ENCODE results near the gene PFKFB1.
"Not testable (repeated sequence)": the region's sequence is repeated elsewhere in the genome, so short reads cannot be mapped to it uniquely, and the experiment has no call there.

Gene PFKFB1

DNA sequence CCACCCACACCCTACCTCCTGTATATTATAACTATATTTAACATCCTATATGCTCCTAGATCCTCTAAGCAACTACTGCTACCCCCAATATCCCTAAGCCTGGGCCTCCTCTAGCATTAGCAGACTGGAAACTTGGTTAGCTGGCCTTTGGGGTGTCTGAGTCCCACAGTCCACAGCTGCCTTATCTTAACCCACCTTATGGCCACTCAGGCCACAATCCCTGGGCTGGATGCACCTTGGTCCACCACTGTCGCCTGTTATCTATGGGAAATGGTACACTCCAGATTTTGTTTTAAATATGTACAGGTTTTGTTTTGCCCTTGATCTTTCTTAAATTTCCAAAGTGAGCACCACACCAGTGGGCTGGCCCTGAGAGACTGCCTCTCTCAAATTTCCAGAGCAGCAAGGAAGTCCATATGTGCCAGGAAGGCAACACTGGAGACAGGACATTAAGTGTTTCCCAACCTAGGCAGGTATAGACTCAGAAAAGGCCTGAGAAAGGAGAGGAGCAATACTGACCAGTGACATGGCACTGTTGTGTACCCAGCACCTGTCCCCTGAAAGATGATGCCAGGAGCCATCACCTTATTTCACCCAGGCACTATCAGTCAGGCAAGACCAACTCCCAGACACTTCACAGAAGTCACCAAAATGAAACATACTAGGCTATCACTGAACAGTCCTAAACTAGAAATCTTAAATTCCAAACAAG, 921 bp downstream of the PFKFB1 start:
- DNase-seq, result no peak

DNA sequence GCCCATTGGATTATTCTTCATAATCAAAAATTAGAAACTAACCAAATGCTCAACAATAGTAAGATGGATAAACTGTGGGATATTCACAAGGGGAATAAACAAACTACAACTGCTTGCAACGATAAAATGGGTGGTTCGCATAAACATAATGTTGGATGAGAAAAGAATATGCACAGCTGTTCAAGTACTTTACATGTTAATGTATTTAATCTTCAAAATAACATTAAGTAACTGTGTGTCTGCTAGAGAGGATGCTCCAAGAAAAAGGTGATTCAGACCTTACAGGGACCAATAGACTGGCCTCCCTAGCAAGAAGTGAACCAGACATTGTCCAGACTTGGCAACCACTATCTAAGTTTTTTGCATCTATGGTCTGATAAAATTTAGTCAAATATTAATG, 2.3 kb downstream of the PFKFB1 start:
- DNase-seq, result no peak

DNA sequence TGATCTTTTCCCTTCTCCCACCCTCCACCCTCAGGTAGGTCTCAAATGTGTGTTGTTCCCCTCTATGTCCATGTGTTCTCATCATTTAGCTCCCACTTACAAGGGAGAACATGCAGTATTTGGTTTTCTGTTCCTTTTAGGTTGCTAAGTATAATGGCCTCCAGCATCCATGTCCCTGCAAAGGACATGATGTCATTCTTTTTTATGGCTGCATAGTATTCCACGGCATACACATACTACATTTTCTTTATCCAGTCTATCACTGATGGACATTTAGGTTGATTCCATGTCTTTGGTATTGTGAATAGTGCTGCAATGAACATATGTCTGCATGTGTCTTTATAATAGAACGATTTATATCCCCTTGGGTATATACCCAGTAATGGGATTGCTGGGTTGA, 10.7 kb downstream of the PFKFB1 start:
- not testable (repeated sequence) for DNase-seq

DNA sequence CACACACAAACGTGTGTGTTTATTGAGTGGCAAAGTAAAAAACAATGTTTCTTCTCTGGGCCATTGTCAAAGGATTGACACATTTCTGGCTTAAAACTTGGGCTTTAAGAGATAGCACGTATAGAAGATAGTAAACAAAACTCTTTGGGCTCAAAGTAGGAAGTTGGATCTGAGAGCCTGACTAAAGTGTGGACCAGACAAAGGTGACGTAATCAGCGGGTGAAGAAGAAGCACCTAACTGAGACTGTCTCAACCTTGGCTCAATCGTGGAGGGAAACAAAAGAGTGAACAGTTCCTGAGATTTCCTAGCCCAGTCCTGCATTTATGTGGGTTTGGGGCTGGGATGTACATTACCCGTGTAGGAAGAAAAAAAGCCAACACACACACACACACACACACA, 13.7 kb downstream of the PFKFB1 start:
- no peak for DNase-seq

DNA sequence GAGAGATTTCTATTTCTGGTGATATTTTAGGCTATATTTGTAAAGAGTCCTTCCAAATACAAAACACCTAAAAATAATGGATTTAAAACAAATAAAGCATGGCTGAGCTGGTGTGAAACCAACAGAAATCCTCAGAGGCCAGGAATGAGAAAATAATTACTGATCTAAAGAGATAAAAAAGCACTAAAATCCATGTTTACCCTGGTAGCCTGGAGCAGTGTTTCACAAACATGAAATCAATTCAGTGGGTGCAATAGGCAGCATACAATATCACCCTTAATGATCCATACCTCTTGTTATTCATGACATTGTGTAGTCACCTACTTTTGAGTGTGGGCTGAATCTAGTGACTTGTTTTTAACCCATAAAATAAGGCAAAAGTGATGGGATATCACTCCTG, 14.6 kb downstream of the PFKFB1 start:
- no peak for DNase-seq

DNA sequence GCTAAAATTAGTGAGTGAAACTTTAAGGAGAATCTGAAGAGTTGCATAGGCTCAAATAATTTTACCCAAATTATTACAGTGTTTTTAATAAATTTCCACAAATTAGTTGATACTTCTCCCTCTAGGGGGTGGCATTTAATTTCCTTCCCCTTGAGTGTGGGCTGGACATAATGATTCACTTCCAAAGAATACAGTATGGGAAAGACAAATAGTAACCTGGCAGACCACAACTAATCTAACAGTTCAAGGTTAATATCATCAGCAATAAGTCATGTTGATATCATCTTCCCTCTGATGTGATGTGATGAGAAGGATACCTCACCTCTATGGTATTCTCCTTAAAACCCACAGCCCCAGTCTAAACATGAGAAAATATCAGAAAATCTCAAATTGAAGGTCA, 15.5 kb downstream of the PFKFB1 start:
- DNase-seq, result no peak

DNA sequence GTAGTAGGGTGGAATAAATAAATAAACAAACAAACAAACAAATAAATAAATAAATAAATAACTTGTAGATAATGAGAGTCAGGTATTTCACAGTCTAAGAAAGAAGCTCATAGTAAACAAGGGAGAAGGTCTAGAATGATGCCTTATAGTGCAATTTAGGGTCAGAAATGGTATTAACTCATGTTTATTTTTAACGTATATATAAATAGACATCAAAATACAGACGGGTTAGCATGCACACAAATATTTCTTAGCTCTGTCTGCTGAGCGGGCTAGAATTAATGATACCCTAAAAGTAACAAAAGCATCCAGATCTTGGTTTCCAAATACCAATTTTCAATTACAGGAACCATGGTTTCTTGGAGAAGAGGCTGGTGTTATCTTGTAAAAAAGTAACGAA, 16.6 kb downstream of the PFKFB1 start:
- no peak for DNase-seq

DNA sequence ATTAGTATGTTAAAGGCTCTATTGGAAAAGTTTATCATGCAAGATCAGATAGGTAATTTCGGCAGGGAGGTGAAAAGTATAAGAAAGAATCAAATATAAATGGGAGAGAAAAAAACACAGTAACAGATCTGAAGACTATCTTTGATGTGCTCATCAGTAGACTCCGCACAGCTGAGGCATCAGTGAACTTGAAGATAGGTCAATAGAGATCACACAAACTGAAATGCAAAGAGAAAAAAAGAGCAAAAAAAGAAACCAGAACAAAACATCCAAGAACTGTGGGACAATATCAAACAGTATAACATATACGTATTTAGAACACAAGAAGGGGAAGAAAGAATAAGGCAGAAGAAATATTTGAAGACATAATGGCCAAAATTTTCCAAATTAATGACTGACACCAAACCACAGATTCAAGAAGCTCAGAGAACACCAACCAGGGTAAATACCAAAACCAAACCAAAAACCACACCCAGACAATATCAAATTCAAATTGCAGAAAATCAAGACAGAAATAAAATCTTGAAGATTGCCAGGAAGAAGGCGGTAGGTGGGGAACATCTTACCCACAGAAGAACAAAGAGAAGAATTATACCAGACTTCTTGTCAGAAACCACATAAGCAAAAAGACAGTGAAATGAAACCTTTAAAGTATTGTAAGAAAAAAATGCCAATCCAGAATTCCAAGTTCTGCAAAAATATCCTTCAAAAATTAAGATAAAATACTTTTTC, 29.1 kb downstream of the PFKFB1 start:
- no peak for DNase-seq

DNA sequence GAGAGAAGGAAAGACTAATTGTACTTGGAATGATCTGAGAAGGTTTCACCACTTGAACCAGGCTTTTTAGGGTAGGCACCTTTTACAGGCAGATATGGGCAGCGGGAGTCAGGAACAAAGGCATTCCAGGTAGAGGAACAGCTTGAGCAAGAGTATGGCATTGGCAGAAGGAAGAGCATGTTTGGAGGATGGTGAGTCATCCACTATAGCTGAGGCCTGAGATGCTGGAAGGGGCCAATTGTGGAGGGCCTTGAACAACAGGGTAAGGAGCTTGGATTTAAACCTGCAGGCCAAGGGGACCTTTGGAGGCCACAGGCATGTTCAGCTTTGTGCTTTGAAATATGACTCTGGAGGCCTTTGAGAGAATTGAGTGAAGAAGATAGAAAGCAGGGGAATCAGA, 32.2 kb downstream of the PFKFB1 start:
- no peak for DNase-seq

DNA sequence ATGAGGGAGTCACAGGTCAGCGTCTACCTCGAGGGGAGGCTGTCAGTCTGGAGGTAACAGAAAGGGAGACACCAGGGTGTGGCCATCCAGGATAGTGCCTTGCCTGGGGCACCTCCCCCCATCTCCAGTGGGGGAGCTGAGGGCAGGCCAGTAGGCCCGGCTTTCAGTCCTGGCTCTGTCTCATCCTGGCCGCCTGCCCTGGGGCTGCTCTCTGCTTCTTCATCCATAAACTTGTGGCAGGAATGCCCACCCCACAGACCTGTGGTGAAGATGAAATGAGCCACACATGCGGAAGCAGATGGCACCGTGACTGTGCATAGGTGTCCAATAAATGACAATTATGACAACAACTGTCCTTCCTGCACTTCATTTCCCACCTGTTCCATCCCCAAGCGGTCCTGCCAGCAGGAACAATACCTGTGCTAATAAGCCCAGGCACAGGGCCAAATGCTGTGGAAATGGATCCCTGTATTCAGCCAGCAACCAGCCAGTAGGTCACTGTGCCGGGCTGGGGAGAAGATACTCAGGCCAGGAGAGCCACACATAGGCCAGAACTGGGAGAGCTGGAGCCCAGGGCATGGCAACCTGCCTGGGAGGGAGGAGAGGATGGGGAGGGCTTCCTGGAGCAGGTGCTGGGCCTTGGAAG, 43.1 kb downstream of the PFKFB1 start:
- DNase-seq, result no peak

DNA sequence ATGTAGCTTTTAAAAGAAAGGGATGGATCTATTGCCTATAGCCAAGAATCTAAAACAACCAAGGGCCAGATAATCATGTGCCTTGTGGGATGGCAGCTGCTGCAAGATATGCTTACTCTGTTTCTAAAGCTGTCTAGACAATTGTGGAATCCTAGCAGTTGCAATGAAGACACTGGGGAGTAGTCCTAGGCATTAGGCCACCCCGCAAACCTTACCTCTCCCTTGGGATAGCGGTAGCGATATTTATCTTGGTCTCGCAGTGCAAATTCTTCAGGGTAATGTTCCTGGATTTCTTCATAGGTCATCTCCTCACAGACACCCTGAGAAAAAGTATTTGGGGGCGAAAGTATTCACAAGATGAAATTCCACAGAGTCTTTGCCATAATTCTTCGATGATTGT, 48.8 kb downstream of the PFKFB1 start:
- DNase-seq, result no peak

DNA sequence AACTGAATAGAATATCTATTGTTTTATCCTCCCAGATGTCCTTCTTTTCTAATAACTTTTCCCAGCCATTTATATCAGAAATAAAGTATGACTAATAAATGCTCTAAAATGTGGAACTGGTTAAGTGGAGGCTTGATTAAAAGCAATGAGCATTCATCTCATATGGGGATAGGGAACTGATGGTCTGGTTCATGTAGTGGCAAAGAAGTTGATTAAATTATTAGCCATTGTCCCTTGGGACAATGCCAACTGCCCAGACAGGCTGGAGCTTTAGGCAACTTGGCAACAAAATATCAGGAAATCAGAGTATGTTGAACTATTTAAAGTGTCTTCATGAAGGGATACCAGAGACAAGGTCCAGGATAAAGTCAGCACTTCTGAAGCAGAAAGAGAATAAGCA, 49.2 kb downstream of the PFKFB1 start:
- no peak for DNase-seq

DNA sequence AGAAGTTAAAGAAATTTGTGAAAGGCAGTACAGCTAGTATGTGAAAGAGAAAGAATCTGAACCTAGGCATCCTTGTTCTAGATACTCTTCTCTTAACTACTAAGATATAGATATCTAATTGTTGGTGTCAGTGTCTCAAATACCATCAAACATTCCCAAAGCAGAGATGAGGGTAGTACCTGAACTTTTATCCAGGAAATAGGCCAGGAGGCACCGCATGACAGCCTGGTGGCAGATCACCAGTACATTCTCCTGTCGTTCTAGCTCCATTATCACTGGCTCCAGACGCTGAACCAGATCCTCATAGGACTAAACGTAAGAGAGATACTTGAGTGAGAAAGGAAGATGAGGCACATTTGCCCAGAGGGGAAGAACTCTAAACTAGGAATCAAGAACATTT, 56.6 kb downstream of the PFKFB1 start:
- no peak for DNase-seq

DNA sequence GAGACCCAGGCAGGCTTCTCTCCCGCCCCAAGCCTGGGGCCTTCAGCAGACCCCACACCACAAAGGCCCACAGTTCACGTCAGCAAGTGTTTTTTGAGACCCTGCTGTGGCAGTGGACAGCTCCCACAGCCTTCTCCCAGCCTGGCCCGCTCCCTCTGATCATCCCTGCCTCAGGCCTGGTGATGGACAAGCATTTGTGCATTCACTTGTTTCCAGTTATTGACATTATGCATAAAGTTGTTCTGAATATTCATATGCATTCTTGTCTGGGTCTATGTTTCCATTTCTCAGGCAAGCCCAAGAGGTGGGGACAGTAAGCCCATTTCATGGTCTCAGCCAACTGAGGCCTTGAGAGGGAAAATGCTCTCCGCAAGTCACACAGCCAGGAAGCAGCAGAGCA, 58.7 kb downstream of the PFKFB1 start:
- no peak for DNase-seq

DNA sequence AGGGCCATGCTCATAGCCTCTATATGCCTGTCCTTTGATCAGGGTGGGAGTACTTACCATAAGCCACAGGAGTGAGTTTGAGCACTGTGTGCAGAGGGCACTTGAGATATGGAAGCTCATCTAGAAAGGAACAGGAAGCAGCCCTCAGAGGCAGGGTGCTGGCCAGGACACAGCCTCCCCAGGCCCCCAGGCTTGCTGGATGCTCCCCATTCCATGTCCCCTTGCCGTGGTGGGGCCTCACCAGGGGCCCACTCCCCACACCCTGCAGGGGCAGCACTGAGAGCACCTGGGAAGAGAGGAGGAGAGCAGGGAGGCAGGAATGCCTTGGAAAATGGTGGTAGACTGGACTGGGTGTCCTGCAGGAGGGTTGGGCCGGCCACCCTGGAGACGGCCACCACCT, 59.1 kb downstream of the PFKFB1 start:
- DNase-seq, result no peak

DNA sequence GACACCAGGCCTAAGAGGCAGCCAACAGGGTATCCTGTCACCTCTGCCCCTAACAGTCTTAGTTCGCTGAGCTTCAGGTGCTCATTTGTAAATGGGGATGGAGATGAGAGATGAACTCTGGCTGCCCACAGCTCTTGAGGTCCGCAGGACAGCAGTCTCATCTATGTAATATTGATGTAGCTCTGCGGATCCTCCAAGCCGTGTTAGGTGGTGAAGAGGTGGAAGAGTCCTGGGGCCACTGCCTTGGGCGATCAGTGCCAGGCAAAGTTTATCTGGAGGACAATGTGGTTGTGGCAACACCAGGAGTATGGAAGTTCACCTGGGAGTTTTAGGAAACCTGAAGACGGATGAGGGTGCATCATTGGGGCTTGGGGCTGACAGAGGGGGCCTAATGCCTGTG, 59.9 kb downstream of the PFKFB1 start:
- DNase-seq, result no peak

DNA sequence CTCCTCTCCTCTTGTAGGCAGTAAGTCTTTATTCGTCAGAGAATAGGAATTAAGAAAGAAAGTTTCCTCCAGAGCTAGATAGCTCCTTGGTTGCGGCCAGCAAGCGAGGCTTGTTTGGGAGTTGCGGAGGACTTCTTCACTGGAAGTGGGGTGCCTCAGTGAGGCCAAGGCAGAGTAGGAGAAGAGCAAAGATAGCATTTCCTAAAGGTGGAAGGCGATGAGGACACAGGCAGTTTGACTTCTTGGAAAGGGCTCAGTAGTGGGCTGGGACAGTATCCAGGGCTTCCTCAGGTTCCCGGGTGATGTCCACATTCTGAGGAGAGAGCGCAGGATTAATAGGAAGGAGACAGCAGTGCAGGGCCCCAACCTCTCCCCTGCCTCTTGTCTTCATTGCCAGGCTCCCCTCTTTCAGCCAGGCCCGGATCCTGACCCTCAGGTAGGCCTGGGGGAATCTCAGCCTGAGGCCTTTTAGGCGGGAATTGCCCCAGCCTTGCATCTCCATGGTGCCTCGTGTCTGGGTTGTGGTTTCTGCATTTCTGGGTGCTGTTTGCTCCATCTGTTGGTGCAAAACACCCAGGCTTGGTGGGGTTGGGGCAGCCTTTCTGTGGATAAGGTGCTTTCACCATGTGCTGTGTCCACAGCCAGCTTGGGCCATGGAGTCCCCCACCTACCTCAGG, 60.7 kb downstream of the PFKFB1 start:
- no peak for DNase-seq

DNA sequence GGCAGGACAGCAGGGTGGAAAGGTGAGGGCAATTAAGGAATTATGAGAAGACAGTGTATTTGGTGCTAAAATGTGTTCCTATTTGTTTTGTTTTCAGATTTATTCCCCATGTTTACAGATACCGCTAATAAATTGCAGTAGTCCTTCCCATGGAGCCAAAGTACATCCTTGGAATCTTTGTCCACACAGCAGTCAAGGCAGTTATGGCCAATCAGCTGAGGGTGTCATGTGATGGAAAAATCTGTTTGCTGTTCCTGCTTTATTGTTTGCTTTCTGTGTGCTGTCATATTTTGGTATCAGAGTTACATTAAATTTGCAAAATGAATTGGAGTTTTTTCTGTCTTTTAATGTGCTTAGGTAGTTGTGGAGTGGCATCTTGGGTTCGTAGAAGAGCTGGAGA, 62.9 kb downstream of the PFKFB1 start:
- no peak for DNase-seq

DNA sequence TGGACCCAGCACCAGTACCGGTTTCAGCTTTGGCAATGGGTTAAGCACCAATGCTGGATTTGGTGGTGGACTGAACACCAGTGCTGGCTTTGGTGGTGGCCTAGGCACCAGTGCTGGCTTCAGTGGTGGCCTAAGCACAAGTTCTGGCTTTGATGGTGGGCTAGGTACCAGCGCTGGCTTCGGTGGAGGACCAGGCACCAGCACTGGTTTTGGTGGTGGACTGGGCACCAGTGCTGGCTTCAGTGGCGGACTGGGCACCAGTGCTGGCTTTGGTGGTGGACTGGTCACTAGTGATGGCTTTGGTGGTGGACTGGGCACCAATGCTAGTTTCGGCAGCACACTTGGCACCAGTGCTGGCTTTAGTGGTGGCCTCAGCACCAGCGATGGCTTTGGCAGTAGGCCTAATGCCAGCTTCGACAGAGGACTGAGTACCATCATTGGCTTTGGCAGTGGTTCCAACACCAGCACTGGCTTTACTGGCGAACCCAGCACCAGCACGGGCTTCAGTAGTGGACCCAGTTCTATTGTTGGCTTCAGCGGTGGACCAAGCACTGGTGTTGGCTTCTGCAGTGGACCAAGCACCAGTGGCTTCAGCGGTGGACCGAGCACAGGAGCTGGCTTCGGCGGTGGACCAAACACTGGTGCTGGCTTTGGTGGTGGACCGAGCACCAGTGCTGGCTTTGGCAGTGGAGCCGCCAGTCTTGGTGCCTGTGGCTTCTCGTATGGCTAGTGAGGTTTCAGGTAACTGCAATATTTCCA, 63.5 kb downstream of the PFKFB1 start:
- DNase-seq, result no peak

DNA sequence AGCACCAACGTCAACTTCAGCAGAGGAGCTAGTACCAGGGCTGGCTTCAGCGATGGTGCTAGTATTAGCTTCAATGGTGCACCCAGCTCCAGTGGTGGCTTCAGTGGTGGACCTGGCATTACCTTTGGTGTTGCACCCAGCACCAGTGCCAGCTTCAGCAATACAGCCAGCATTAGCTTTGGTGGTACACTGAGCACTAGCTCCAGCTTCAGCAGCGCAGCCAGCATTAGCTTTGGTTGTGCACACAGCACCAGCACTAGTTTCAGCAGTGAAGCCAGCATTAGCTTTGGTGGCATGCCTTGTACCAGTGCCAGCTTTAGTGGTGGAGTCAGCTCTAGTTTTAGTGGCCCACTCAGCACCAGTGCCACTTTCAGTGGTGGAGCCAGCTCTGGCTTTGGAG, 65.1 kb downstream of the PFKFB1 start:
- DNase-seq, result no peak

DNA sequence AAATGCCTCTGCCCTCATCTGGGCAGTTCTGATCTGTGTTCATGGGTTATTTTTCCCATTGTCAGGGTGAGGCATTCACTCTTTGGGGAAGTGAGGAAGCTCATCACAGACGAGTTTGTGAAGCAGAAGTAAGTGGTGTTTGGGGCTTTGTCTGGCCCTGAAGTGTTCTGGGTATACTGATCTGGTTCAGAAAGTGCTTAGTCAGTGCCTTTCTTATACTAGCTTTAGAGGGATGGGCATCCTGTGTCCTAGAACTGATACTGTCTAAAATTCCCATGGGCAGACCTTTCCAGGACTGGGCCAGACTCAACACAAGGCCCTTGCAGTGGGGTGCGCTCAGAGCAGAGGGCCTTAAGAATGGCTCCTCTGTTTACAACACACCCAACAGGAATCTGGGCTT, 67.0 kb downstream of the PFKFB1 start:
- DNase-seq, result no peak

DNA sequence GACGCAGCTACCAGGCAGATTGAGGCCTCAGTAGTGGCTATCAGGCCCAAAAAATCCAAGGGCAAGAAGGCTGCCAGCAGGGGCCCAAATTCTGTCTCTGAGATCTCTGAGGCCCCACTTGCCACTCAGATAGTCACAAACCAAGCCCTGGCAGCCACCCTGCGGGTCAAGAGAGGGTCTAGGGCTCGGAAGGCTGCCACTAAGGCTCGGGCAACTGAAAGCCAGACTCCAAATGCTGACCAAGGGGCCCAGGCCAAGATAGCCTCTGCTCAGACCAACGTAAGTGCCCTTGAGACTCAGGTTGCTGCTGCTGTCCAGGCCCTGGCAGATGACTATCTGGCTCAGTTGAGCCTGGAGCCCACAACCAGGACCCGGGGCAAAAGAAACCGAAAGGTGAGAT, 70.6 kb downstream of the PFKFB1 start:
- no peak for DNase-seq

DNA sequence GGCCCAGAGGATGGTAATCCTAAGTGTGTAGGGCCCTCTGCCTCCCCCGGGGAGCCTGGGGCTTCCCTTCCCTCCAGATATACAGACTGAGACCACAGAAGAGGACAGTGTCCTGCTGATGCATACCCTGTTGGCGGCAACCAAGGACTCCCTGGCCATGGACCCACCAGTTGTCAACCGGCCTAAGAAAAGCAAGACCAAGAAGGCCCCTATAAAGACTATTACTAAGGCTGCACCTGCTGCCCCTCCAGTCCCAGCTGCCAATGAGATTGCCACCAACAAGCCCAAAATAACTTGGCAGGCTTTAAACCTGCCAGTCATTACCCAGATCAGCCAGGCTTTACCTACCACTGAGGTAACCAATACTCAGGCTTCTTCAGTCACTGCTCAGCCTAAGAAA, 71.4 kb downstream of the PFKFB1 start:
- DNase-seq, result no peak
